Ascending aorta (tissue), 2 donors: ENCODE data around the gene SDR39U1. TPM values are rescaled to one million over a fixed set of nuclear protein-coding genes. Genes with fewer than 3 reads are reported as not detected.

Source experiments
- DNase-seq, 2 donors: peaks; one replicate each; pipeline ENCODE4 v3.0.0-alpha.2; 2019; ENCODE audit warnings: low spot score in 2 of 2
- H3K27ac ChIP-seq, 2 donors: fragments of 200-600 bp; sonication (generic); one replicate each; pipeline ENCODE4 v1.5.1; 2016 to 2017; ENCODE audit warnings: mild to moderate bottlenecking in 1 of 2
- H3K27me3 ChIP-seq: fragments of 200-600 bp; sonication (generic); one replicate; pipeline ENCODE4 v1.5.1; 2017
- H3K36me3 ChIP-seq, 2 donors: fragments of 200-600 bp; sonication (generic); one replicate each; pipeline ENCODE4 v1.5.1; 2016
- H3K4me1 ChIP-seq, 2 donors: fragments of 200-600 bp; sonication (generic); one replicate each; pipeline ENCODE4 v1.5.1; 2016 to 2017; ENCODE audit warnings: mild to moderate bottlenecking in 1 of 2
- H3K4me3 ChIP-seq, 2 donors: fragments of 200-600 bp; sonication (generic); one replicate each; pipeline ENCODE4 v1.5.1; 2016 to 2017; ENCODE audit warnings: mild to moderate bottlenecking in 1 of 2
- H3K9me3 ChIP-seq, 2 donors: fragments of 200-600 bp; sonication (generic); one replicate each; pipeline ENCODE4 v1.5.1; 2016
- CTCF ChIP-seq, 3 experiments: fragments of 200-600 bp in 2 of 3; fragments of 450-650 bp in 1 of 3; sonication (generic) in 2 of 3; IDR thresholded peaks; one replicate each; pipeline ENCODE4 v1.5.1; 2016 to 2019; ENCODE audit warnings: antibody characterized with exemption in 3 of 3, mild to moderate bottlenecking in 1 of 3, moderate library complexity in 1 of 3
- intact Hi-C: fragments of 100-400 bp; cut with DNase I; formaldehyde crosslinking; loops from one replicate; pipeline ENCODE4 v1.15.1; 2023
- total RNA-seq: library from RNA; depleted of rRNA; stranded (reverse); fragments of >200 nt; gene quantifications from one replicate; pipeline ENCODE4 v1.1.0, GENCODE V29; 2016

Gene SDR39U1
- total RNA-seq, 1 donor from 2014 or later = 98.3 TPM

DNA sequence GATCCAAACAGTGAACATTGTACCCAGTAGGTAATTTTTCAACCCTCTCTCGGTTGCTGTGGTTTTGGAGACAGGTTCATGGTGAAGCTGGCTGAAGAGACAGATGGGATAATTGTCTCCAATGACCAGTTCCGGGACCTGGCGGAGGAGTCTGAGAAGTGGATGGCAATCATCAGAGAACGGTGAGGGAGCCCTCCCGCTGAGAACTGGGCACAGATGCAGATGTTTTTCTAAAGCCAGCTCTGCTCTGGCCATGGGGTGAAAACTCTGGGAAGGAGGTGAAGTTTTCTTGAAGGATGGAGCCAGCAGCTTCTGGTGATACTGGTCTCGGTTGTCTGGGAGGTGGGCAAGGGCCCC is 6.6 kb downstream of the SDR39U1 start:
- Histone ChIP-seq H3K27me3 (no peaks in the 10 kb centered on the region), H3K36me3 (peaks cover 64 to 80% of the 10 kb centered on the region in 2 donors), H3K9me3 (no peaks in the 10 kb centered on the region), H3K4me1 (peaks cover 5 to 22% of the 10 kb centered on the region in 2 donors), H3K27ac (peak overlapping the region; percentile 41 to 54), H3K4me3 (no peak overlapping the region)
- intact Hi-C loops = loop anchor here (1.0 to 10.0 kb wide), 2 partner anchors 103 to 1071 kb away; partner anchors contain the start of gene EFS
- DNase-seq = no peak
- TF ChIP-seq CTCF (IDR thresholded peaks at IDR 0.05) = no peak

DNA sequence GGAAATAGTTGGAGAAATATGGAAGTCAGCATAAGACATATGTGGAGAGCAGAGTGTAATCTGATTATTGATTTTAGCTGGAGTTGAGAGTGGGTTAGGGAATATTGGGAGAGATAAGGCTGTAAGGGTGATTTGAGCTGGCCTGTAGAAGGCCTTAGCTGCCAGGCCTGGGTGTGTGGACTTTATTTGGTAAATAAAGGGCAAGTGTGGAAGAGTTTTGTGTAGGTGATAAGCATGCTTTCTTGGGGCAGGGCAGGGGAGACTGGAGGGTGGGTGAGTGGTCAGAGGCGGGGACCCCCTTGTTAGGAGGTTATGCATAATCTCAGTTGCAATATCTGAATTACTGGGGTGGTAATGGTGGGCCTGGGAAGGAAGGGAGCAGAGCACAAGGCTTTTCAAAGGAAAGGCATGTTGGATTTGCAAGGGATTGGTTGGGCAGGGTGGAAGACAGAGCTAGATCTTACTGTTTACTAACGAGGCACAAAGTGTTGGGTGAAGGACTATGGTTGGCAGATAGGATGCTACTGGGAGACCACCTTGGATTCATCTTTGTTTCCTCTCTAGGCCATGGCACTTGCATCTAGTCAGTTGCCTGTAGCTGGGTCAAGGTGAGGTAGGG is 7.3 kb downstream of the SDR39U1 start:
- Histone ChIP-seq H3K36me3 (peaks cover 64 to 73% of the 10 kb centered on the region in 2 donors), H3K4me1 (peaks cover 5 to 25% of the 10 kb centered on the region in 2 donors), H3K27me3 (no peaks in the 10 kb centered on the region), H3K9me3 (no peaks in the 10 kb centered on the region), H3K27ac (peak overlapping the region in 1 of 2 donors; percentile 24), H3K4me3 (no peak overlapping the region)
- TF ChIP-seq CTCF (IDR thresholded peaks at IDR 0.05) = no peak
- intact Hi-C loops = loop anchor here (10.0 kb wide), 1 partner anchor 1070 kb away; the partner anchor contains the start of gene EFS
- no peak for DNase-seq

DNA sequence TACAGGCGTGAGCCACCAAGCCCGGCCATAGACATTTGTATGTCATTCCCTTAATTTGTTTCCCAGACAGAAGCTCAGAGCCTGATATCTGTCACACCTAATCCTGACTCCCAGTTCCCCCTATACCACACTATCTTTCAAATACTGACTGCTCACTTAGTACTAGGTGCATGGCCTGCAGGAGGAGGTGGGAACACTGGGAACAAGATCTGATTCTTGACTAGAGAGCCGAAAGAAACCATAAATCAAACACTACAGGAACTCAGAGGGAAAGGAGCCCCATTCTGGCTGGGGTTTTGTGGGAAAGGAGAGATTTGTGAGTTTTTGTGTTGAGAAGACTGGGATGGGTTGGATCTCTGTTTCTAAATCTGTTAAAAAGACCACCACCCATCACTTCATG is 7.9 kb downstream of the SDR39U1 start:
- Histone ChIP-seq H3K4me3 (no peak overlapping the region), H3K36me3 (peaks cover 58 to 67% of the 10 kb centered on the region in 2 donors), H3K27me3 (no peaks in the 10 kb centered on the region), H3K27ac (peak overlapping the region in 1 of 2 donors; percentile 24), H3K9me3 (no peaks in the 10 kb centered on the region), H3K4me1 (peaks cover 5 to 25% of the 10 kb centered on the region in 2 donors)
- no peak for DNase-seq
- intact Hi-C loops = loop anchor here (5.0 to 10.0 kb wide), 2 partner anchors 192 to 1070 kb away; partner anchors contain the start of genes EFS and TINF2
- TF ChIP-seq CTCF (IDR thresholded peaks at IDR 0.05) = no peak

DNA sequence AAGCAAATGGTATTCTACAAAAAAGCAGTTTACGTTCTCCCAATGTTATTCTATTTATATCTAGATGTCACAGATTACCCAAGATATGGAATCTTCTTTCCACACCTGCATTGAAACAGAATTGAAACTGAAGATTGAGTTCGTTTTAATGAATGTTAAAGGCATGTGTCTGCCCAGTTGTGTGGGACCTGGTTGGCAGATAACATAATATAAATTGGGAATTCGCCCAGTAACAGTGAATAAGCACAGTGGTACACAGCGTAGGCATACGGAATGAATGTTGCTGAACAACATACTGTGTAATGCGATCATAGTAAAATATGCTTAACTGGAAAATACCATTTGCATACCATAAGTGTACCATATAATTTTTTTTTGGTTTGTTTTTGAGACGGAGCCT is 8.5 kb downstream of the SDR39U1 start:
- no peaks in the 10 kb centered on the region for H3K9me3 ChIP-seq
- H3K4me1 ChIP-seq = peaks cover 5 to 29% of the 10 kb centered on the region in 2 donors
- no peak overlapping the region for H3K4me3 ChIP-seq
- intact Hi-C loops = loop anchor here (5.0 to 10.0 kb wide), 2 partner anchors 192 to 1069 kb away; partner anchors contain the start of genes EFS and TINF2
- no peak for DNase-seq
- H3K27ac ChIP-seq = no peak overlapping the region
- no peak for TF ChIP-seq CTCF (IDR thresholded peaks at IDR 0.05)
- peaks cover 51 to 60% of the 10 kb centered on the region in 2 donors for H3K36me3 ChIP-seq
- no peaks in the 10 kb centered on the region for H3K27me3 ChIP-seq

DNA sequence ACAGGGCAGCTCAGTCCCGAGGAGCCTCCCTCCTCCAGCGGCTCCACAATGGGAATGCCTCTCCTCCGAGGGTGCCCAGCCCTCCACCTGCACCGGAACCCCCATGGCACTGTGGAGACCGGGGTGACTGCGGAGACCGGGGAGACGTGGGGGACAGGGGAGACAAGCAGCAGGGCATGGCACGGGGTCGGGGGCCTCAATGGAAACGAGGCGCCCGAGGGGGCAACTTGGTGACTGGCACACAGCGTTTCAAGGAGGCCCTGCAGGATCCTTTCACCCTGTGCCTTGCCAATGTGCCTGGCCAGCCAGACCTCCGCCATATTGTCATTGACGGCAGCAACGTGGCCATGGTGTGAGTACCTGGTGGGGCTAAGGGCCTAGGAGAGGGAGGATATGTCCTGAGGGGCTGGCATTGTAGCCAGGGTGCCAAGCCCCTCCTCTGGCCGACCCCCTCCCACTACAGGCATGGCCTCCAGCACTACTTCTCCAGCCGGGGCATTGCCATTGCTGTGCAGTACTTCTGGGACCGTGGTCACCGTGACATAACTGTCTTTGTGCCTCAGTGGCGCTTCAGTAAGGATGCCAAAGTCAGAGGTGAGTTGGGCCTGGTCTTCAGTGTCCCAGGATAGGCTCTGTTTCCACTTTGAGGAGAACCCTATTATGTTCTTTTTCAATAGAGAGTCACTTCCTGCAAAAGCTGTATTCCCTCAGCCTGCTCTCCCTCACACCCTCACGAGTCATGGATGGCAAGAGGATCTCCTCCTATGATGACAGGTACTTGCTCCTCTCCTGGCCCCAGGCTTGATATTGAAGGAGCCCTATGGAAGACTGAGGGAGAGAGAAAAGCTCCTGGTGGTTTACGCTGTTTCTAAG is 10.1 kb downstream of the SDR39U1 start:
- intact Hi-C loops = loop anchor here (5.0 to 10.0 kb wide), 2 partner anchors 190 to 1068 kb away; partner anchors contain the start of genes EFS and TINF2
- TF ChIP-seq CTCF (IDR thresholded peaks at IDR 0.05) = no peak
- Histone ChIP-seq H3K27me3 (no peaks in the 10 kb centered on the region), H3K27ac (peak overlapping the region; percentile 88 to 96), H3K4me1 (peaks cover 5 to 32% of the 10 kb centered on the region in 2 donors), H3K9me3 (no peaks in the 10 kb centered on the region), H3K4me3 (peak overlapping the region; percentile 22 to 92), H3K36me3 (peaks cover 40 to 45% of the 10 kb centered on the region in 2 donors)
- DNase-seq = peak in 1 of 2 donors; percentile 66
